Mucosa of gallbladder (tissue), 1 donor: ENCODE data around the gene NPM3. TPM values are rescaled to one million over a fixed set of nuclear protein-coding genes. Genes with fewer than 3 reads are reported as not detected.

Experiments
- DNase-seq: peaks from one replicate; pipeline ENCODE4 v3.0.0-alpha.2; 2020; ENCODE audit warnings: low spot score
- total RNA-seq: library from RNA; stranded (reverse); gene quantifications from one replicate; pipeline ENCODE4 v1.2.1, GENCODE V29; 2021
- donor health status: DM: no; HTN: no; CAD: no.

The NPM3 gene, protein sequence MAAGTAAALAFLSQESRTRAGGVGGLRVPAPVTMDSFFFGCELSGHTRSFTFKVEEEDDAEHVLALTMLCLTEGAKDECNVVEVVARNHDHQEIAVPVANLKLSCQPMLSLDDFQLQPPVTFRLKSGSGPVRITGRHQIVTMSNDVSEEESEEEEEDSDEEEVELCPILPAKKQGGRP
- total RNA-seq = 17.7 TPM

- peak; percentile 83 for DNase-seq
Observed at GRCh38 chr10:101782811-101783735, at the start of gene NPM3. Gene NPM3, minus strand, starts transcription at chr10:101783446. Its CDS starts 56 bp downstream, at chr10:101783390.

DNA sequence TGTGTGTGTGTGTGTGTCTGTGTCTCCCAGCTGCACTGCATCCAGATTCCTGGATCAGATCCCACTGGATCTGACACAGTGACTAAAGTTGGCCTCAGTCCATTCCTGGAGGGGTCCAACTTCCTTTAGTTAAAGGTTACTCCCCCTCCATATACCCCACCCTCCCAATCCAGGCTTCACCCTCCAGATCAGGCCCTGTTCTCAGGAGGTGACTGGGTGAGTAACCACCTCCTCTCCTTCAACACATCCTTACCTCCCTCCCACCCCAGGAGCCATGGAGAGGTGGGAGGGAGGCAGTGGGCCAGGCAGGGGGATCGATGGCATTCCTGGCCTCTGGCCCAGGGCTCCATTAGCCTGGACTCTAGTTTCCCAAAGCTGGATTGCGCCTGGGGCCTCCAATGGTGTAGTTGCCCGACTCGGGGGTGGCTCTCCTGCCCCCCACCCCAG, 49.1 kb upstream of the NPM3 start:
- no peak for DNase-seq

DNA sequence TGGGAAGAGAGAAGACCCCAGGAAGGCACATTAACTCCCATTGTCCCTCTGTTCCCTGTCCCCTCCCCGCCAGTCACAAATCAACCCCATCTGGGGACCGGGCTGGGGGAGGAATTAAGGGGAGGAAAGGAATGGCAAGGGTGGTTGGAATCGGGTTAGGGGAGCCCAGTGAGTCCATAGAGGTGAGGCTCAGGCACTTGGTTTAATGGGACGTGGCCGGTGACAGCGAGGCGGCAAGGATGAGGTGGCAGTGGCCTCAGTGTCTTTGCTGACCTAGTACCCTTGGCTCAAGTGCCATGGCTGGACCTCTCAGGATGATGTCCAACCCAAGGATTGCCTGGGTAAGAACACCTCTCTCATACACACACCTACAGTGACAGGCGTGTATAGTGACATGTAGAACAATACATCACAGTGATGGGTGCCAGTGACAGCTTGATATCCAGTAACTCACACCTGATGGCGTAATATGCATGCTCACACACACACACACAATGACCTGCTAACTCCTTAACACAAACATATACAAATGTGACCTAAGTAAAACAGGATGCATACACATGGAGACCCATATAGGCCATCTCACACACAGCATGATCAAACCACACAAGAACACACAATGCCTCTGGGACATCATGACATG, 48.0 kb upstream of the NPM3 start:
- DNase-seq = no peak

DNA sequence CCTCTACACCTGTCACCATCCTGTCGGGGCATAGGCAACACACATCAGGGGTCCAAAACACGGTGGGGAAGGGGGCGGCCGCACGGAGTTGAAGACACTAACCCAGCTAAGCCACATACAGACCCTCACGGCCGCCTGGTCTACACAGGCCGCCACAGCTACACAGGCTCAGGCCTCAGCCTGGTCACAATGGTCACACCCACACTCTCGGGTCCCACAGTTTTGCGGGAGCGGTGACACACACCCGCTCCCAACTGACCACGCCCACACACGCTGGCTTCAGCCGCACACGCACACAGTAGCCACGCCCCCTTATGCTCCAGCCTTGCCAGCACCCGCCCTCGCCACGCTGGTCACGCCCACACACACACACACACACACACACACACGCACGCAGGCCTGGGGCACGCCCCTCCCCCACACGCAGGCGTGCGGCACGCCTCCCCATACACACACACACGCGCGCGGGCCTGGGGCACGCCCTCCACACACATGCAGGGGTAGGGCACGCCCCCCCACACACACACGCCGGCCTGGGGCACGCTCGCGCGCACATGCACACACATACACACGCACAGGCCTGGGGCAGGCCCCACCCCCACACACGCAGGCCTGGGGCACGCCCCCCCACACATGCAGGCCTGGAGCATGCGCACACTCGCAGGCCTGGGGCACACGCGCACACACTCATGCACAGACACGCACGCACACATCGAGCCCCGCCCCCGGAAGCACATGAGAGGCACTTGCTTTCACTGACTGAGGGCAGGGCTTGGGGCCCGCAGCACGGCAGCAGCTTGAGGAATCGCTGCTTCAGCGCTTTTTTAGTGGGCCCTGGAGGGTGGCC, 47.3 kb upstream of the NPM3 start:
- DNase-seq = peak; percentile 90

GRCh38 chr10:101829561-101830315, 46.5 kb upstream of the NPM3 start:
- DNase-seq = peak; percentile 37

GRCh38 chr10:101828766-101829551, 45.7 kb upstream of the NPM3 start:
- no peak for DNase-seq

DNA sequence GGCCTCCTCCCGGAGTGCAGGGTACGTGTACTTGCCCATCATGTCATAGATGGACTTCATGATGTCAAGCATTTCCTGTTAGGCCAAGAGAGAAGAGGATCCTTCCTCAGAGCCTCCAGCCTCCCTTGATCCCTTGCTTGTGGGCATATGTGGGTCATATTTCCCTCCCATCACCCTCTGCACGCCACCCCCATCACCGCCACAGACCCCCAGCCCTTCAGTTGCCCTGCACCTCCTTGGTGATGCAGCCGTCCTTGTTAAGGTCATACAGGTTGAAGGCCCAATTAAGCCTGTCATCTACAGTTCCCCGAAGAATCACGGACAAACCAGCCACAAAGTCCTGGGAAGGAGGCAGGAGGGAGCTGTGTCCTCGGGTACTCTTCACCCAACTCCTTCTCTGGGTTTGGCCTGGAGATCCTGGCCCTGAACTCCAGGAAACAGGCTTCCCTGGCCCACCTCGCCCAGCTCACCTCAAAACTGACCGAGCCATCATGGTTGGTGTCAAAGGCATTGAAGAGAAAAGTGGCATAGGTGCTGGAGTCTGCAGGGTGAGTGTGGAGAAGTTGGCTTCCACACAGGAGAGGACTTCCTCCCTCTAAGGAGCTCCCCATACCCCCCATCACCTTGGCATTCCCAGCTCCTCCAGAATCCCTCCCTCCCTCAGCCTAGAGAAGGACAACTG, 44.8 kb upstream of the NPM3 start:
- DNase-seq = no peak

DNA sequence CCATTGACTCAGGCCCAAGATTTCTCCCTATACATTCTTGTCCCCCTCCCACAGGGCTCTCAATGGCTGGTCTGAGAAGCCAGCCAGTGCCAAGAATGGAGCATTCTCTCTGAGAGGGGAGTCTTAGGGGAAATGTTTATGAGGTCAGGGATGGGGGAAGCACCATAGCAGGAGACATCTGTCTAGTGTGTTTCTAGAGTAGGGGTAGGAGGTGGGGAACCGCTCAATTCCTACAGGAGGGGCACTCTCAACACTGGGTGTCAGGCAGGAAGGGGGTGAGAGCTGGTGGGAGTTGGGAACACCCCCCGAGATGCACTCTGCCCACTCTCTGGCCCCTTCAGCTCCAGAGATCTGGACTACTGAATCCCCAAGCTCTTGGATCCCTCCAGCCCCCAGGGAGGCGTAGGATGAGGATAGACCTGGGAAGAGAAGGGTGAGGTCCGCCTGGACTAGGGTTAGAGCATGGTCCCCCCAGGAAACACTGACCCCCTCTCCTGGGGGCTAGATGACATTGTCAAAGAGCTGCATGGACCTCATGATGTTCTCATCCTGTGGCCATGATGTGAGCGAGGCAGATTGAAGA, 43.7 kb upstream of the NPM3 start:
- no peak for DNase-seq

DNA sequence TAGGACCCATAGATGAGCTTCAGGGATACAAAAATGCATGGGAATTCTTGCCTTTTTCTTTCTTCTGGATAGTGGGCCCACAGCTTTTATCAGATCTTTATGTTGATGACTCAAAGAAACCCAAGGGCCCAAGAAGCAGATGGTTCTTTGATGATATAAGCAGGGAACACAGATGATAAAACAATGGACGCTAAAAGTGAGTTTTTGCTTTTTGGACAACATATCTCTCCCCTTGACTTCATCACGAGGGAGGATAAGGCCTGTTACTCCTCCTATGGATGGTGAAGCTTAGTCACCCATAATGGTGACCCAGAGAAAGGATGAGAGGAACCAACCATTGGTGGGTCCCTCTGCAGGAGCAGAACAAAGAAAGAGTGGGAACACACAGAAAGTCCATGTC, 41.5 kb upstream of the NPM3 start:
- DNase-seq = no peak

GRCh38 chr10:101818872-101819633, 35.8 kb upstream of the NPM3 start:
- peak; percentile 28 for DNase-seq

DNA sequence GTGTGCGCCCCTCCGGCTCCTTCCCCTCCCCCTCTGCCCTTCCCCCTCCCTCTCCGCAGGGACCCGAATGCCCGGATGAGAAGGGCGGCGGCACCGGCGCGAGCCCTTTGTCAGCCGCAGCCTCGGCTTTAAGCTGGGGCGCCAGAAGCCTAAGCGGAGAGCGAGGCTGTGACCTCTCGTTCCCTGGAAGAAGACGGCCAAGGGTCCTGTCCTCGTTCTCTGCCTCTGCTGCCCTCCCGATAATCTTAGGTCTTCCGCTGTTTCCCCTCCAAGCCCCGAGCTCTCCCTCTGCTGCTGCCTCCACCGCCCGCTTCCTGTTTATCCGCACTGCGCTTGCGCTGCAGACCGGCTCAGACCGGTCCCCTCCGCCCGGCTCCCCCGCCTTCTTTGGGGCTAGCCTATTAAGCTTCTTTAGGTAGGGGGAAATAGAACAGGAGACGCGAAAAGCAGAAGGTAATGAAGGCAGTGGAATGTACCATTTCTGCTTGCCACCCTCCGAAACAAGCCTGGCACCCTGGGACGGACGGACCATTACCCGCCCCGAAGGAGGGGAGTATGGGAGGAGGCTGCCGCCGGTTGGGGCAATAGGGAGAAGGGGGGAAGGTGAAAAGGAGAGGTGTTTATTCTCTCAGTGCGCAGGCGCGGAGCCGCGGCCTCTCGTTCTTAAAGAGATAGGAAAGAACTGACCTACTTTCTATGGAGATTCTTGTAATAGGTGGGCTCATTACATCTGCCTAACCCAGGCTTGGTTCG, 35.0 kb upstream of the NPM3 start, which contains the start of gene OGA:
OGA (minus strand) TSS at position 326 of the 753 bp plus-strand sequence. CDS start 422 bp downstream, outside the sequence.
- DNase-seq = peak; percentile 98

DNA sequence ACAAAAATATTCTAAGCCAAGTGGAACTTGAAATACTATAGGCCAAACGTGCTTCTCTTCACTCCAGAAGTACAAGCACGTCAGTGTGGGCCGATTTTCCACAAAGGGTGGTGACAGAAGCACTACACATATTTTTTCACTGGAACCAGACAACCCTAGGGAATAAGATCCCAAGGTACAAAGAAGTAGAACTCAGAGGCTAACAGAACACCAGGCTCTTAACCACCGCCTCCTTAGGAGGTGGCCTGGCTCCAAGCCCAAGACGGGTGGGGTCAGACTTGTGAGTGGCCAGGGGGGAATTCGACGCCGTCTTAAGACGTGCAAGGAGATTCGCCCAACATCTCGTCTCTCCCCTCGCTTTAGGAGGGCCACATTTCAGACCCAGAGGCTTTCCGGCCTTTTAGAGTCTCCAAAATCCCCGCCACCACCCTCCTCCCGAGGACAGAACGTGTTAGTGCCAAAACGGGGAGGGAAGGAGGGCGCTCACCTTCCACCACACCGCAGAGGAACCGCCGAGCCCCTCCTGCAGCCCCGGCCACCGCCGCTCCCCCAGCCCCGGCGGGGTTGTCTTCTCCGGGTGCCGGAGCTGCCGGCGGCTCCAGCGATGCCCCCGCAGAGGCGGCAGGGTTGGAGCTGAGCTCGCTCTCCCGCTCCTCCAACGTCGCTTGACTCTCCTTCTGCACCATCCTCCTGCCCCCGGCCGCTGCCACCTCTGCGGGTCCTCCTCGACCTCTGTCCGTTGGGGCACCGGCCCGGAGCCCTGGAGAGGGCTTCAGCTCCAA, 34.3 kb upstream of the NPM3 start:
- DNase-seq = peak; percentile 86

DNA sequence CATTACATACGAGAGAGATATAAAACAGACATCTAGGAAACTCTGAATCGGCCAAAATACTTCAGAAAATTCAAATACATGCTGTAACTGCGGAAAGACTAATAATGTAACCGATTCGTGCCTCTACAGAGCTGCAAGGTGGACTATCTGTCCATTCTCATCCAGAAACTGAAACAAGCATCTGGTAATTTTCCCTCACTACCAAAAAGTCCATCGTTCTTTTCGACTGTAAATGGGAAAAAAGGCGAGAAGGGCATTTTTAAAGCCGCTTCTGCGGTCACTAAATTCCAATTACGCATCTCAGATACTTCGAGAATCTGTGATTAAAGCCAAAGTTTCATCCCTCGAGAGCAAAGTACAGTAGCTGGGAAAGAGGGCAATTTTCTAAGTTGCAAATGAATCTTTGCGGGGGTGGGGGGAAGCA, 33.7 kb upstream of the NPM3 start:
- DNase-seq = no peak

GRCh38 chr10:101816376-101816775, 33.1 kb upstream of the NPM3 start:
- DNase-seq = no peak

DNA sequence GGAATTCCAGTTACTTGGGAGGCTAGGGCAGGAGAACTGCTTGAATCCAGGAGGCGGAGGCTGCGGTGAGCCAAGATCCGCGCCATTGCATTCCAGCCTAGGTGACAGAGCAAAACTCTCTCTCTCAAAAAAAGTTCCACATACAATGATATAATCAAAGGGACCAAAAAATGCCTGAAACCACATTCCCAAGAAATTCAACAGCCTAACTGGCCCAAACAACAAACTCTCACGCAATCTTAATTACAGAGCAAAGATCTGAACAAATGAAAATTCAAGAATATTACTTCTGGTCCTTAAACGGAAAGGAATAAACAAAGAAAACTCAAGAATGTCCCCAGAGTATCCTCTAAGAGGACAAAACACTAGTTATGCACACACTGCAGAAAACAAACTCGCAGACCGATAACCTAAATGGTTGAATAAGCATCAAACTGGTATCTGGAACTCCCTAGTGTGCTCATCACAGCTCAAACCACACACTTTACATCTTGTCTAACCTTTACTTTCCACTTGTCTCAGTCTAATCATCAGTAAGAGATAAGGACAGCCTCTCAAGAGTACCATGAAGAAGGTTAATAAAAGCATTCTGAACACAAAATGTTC, 31.3 kb upstream of the NPM3 start:
- no peak for DNase-seq

- DNase-seq = no peak
Observed at GRCh38 chr10:101812606-101813005, 29.4 kb upstream of the NPM3 start.
